Heart left ventricle (tissue), 16 donors: Measurements from ENCODE around the gene CYP4F22. TPM values are rescaled to one million over a fixed set of nuclear protein-coding genes. Genes with fewer than 3 reads are reported as not detected.

Experiments
- ATAC-seq, 4 donors: fragments of 200-7000 bp; cut with Tn5 transposase; one replicate each; pipeline ENCODE4 v1.9.1; 2020 to 2022; ENCODE audit warnings: moderate library complexity in 4 of 4, mild to moderate bottlenecking in 3 of 4, moderate number of reproducible peaks in 1 of 4
- DNase-seq, 5 donors: peaks; one replicate each; pipeline ENCODE4 v3.0.0-alpha.2; 2020
- H3K27ac ChIP-seq, 12 donors: fragments of 200-600 bp; sonication (generic) in 4 of 12; one replicate each; pipeline versions ENCODE4 v1.5.0 to v1.8.0; 2016 to 2022; ENCODE audit warnings: mild to moderate bottlenecking in 2 of 12
- H3K27me3 ChIP-seq, 9 donors: fragments of 200-600 bp; sonication (generic) in 2 of 9; one replicate each; pipeline versions ENCODE4 v1.5.1 to v1.8.0; 2016 to 2022; ENCODE audit warnings: mild to moderate bottlenecking in 3 of 9
- H3K36me3 ChIP-seq, 9 donors: fragments of 200-600 bp; sonication (generic) in 2 of 9; one replicate each; pipeline versions ENCODE4 v1.5.0 to v1.8.0; 2018 to 2022; ENCODE audit warnings: mild to moderate bottlenecking in 2 of 9
- H3K4me1 ChIP-seq, 12 donors: fragments of 200-600 bp; sonication (generic) in 4 of 12; one replicate each; pipeline versions ENCODE4 v1.5.0 to v1.8.0; 2016 to 2022; ENCODE audit warnings: mild to moderate bottlenecking in 3 of 12
- H3K4me3 ChIP-seq, 12 donors: fragments of 200-600 bp; sonication (generic) in 4 of 12; one replicate each; pipeline versions ENCODE4 v1.5.0 to v1.8.0; 2017 to 2022; ENCODE audit warnings: mild to moderate bottlenecking in 9 of 12, moderate library complexity in 4 of 12
- H3K9me3 ChIP-seq, 12 donors: fragments of 200-600 bp; sonication (generic) in 4 of 12; one replicate each; pipeline versions ENCODE4 v1.5.0 to v1.8.0; 2016 to 2022; ENCODE audit warnings: mild to moderate bottlenecking in 1 of 12
- CTCF ChIP-seq, 12 donors: fragments of 200-600 bp; sonication (generic) in 4 of 12; IDR thresholded peaks; one replicate each; pipeline versions ENCODE4 v1.5.0 to v1.8.0; 2018 to 2022; ENCODE audit warnings: antibody characterized with exemption in 12 of 12, mild to moderate bottlenecking in 5 of 12
- POLR2A ChIP-seq, 2 donors: fragments of 450-650 bp; IDR thresholded peaks; one replicate each; pipeline ENCODE4 v1.6.1; 2017; ENCODE audit warnings: antibody characterized with exemption in 2 of 2, mild to moderate bottlenecking in 2 of 2, moderate library complexity in 2 of 2
- WGBS, 4 donors: extraction: QIAGEN DNeasy Blood & Tissue Kit in 2 of 4; methylation state at CpG; one replicate each; pipeline versions ENCODE4 v1.1.5 to v1.1.7; 2013 to 2018; 5-methylcytosine and 5-hydroxymethylcytosine counted together
- intact Hi-C, 10 donors: fragments of 100-400 bp; cut with DNase I; formaldehyde crosslinking; loops; one replicate each; pipeline versions ENCODE4 v1.11.1 to v1.14.2; 2022
- polyA plus RNA-seq, 2 donors: library from polyadenylated mRNA; stranded (reverse); fragments of 200-250 nt; gene quantifications; one replicate each; pipeline ENCODE4 v1.2.3, GENCODE V29; 2013
- total RNA-seq, 9 donors: library from RNA; depleted of rRNA in 2 of 9; stranded (reverse); fragments of >200 nt in 2 of 9; fragmentation: NEBNext Ultra II Directional in 3 of 9; extraction: Animal tissue kit (Norgen Biotek cat#: 25700) in 3 of 9; gene quantifications; one replicate each; pipeline versions ENCODE4 v1.1.0 to v1.2.4, GENCODE V29; 2016 to 2023
- donor health status: ischemic (EF 13 %, LVEDD 7.1; RV severe dilation, severe dysfunction).
- donor health status: healthy with polysubstance abuse.
- donor health status: DM: no; HTN: yes; CAD: no.
- donor health status: DM: no; HTN: no; CAD: no.
- donor health status: ischemic (EF 25% LVEDD 6.9; RV normal size, moderate dysfunction).
- donor health status: ischemic (EF 25% LVEDD 5.7; RV mildly dilated, moderate dysfunction).
- donor health status: healthy.
- donor health status: DM: yes; HTN: yes; CAD: no.
- donor health status: ischemic (EF 35%, LVEDD 5.7; RV mildly dilated, moderate dysfunction).
- donor health status: nonischemic (EF 11% LVEDD 7.7; RV severe dilation, severe dysfunction).
- donor health status: DM: yes; HTN: yes; CAD: no.
- donor health status: PGD.
- donor health status: ischemic (EF 29% LVEDD 5.4; RV normal size, mild dysfunction).
- donor health status: nonischemic (EF 23%, LVEDD 6.1; RV moderate dilation, normal function).

CYP4F22 gene
- total and polyA plus RNA-seq, 11 donors: 0.29 TPM; not detected in 10

- 65 to 82% (median 72%) methylated on average over 1 to 6 of the region's 6 CpGs for WGBS, 4 donors
- no peaks in the 10 kb centered on the region for H3K9me3 ChIP-seq
- H3K4me1 ChIP-seq: no peaks in the 10 kb centered on the region
- no peak for TF ChIP-seq CTCF (IDR thresholded peaks at IDR 0.05)
- TF ChIP-seq POLR2A (IDR thresholded peaks at IDR 0.05): no peak
- peak in 1 of 5 donors; percentile 9 for DNase-seq
- peaks cover 0 to 17% (median 3%) of the 10 kb centered on the region in 9 donors for H3K27me3 ChIP-seq
- H3K36me3 ChIP-seq: no peaks in the 10 kb centered on the region
- no peak overlapping the region for H3K4me3 ChIP-seq
- H3K27ac ChIP-seq: no peak overlapping the region
- intact Hi-C loops: no loop called here
- ATAC-seq: no peak
Observed at GRCh38 chr19:15577184-15577771, 69.0 kb downstream of the CYP4F22 start.

GRCh38 chr19:15583346-15583745 is 75.0 kb downstream of the CYP4F22 start:
- Histone ChIP-seq H3K4me1 (peaks cover 0 to 5% (median 0%) of the 10 kb centered on the region in 12 donors), H3K27me3 (peaks cover 0 to 48% (median 14%) of the 10 kb centered on the region in 9 donors), H3K36me3 (no peaks in the 10 kb centered on the region), H3K9me3 (no peaks in the 10 kb centered on the region), H3K4me3 (no peak overlapping the region), H3K27ac (no peak overlapping the region)
- ATAC-seq (no peak), DNase-seq (no peak)
- intact Hi-C loops: loop anchor here in 2 of 10 donors (5.0 kb wide), 2 partner anchors 284 to 599 kb away; no protein-coding TSS in a partner anchor
- TF ChIP-seq CTCF (IDR thresholded peaks at IDR 0.05) (no peak), POLR2A (IDR thresholded peaks at IDR 0.05) (no peak)
- 69 to 82% (median 76%) methylated on average over 7 to 12 of the region's 12 CpGs for WGBS, 4 donors

GRCh38 chr19:15584095-15584494 is 75.8 kb downstream of the CYP4F22 start:
- intact Hi-C loops: loop anchor here in 3 of 10 donors (2.0 to 5.0 kb wide), 4 partner anchors 283 to 601 kb away; partner anchors contain the start of gene FAM32A (in 1 of the 3)

More at GRCh38 chr19:15584095-15584494, 75.8 kb downstream of the CYP4F22 start:
- H3K4me3 ChIP-seq: no peak overlapping the region
- TF ChIP-seq CTCF (IDR thresholded peaks at IDR 0.05): no peak
- no peak for TF ChIP-seq POLR2A (IDR thresholded peaks at IDR 0.05)
- no peak for DNase-seq
- WGBS, 4 donors: 32 to 42% (median 38%) methylated on average over 7 to 10 of the region's 10 CpGs
- H3K36me3 ChIP-seq: no peaks in the 10 kb centered on the region
- H3K27me3 ChIP-seq: peaks cover 0 to 48% (median 14%) of the 10 kb centered on the region in 9 donors
- H3K9me3 ChIP-seq: no peaks in the 10 kb centered on the region
- no peak for ATAC-seq
- H3K27ac ChIP-seq: no peak overlapping the region
- peaks cover 0 to 5% (median 0%) of the 10 kb centered on the region in 12 donors for H3K4me1 ChIP-seq
